H1 (cell line): ENCODE measurements around the gene AGBL1. TPM values are rescaled to one million over a fixed set of nuclear protein-coding genes. Genes with fewer than 3 reads are reported as not detected.

Source experiments
- CTCF ChIA-PET: fragments of 300-600 bp; sonication (Branson Sonifier 250); formaldehyde crosslinking; loops from one replicate; lab custom pipeline; 2021; ENCODE audit not compliant: partially characterized antibody; lab: Charles Lee
- POLR2A ChIA-PET: fragments of 300-600 bp; sonication (Branson Sonifier 250); formaldehyde crosslinking; loops from one replicate; lab custom pipeline; 2021; ENCODE audit warnings: inconsistent platforms; ENCODE audit not compliant: partially characterized antibody; lab: Charles Lee
- DNase-seq, 2 experiments: peaks; one replicate each; pipeline versions ENCODE4 v3.0.0 to v3.0.0-alpha.2; 2010 to 2022; ENCODE audit warnings: low spot score in 2 of 2, low read depth in 1 of 2, mixed read lengths in 1 of 2
- FAIRE-seq: peaks from 2 replicates; lab custom pipeline; 2011; peaks lifted over from hg19 to GRCh38; lab: Jason Lieb, UNC
- H2AFZ ChIP-seq: 2 replicates; pipeline ENCODE4 v1.8.1; 2012; ENCODE audit warnings: low read length, inconsistent platforms
- H2AK5ac ChIP-seq: 2 replicates; pipeline ENCODE4 v1.6.1; 2013; ENCODE audit warnings: low read depth, low read length
- H2BK120ac ChIP-seq: replicated peaks from 2 replicates; pipeline ENCODE3; 2013; ENCODE audit warnings: low read depth, low read length, inconsistent platforms
- H2BK12ac ChIP-seq: 2 replicates; pipeline ENCODE4 v1.6.1; 2013; ENCODE audit warnings: low read depth, low read length
- H2BK15ac ChIP-seq: 2 replicates; pipeline ENCODE4 v1.6.1; 2013; ENCODE audit warnings: low read length
- H2BK20ac ChIP-seq: 2 replicates; pipeline ENCODE4 v1.6.1; 2013; ENCODE audit warnings: low read length
- H2BK5ac ChIP-seq: 2 replicates; pipeline ENCODE4 v1.6.1; 2013; ENCODE audit warnings: low read depth, low read length
- H3K14ac ChIP-seq: 2 replicates; pipeline ENCODE4 v1.6.1; 2013; ENCODE audit warnings: inconsistent platforms; ENCODE audit not compliant: insufficient read length
- H3K18ac ChIP-seq: 2 replicates; pipeline ENCODE4 v1.6.1; 2013; ENCODE audit warnings: low read length; ENCODE audit errors: extremely low read depth
- H3K23ac ChIP-seq: 2 replicates; pipeline ENCODE4 v1.6.1; 2013; ENCODE audit warnings: inconsistent platforms; ENCODE audit not compliant: insufficient read length
- H3K23me2 ChIP-seq: 2 replicates; pipeline ENCODE4 v1.6.1; 2013; ENCODE audit warnings: low read depth, low read length
- H3K27ac ChIP-seq: 2 replicates; pipeline ENCODE4 v1.6.1; 2011; ENCODE audit warnings: low read depth, low read length, inconsistent platforms
- H3K27me3 ChIP-seq, 4 experiments: replicated peaks in 1 of 4; 1 replicate in 1 of 4; 2 replicates in 3 of 4; pipeline versions ENCODE4 v1.6.1 to v1.8.1; 2011 to 2013; ENCODE audit warnings: low read length in 3 of 4, mild to moderate bottlenecking in 3 of 4, inconsistent platforms in 2 of 4, mixed read lengths in 2 of 4, moderate library complexity in 1 of 4; ENCODE audit not compliant: control insufficient read depth in 3 of 4, insufficient read depth in 3 of 4; ENCODE audit errors: extremely low read depth in 1 of 4
- H3K36me3 ChIP-seq, 4 experiments: 2 replicates each; pipeline versions ENCODE4 v1.6.1 to v1.8.1; 2011 to 2013; ENCODE audit warnings: mild to moderate bottlenecking in 4 of 4, low read length in 3 of 4, moderate library complexity in 2 of 4, control low read depth in 1 of 4, inconsistent platforms in 1 of 4; ENCODE audit not compliant: insufficient read depth in 4 of 4, control insufficient read depth in 2 of 4
- H3K4ac ChIP-seq: replicated peaks from 2 replicates; pipeline ENCODE3; 2013; ENCODE audit warnings: low read length, low read depth, mixed read lengths, inconsistent platforms; ENCODE audit not compliant: insufficient read length
- H3K4me1 ChIP-seq, 4 experiments: replicated peaks in 1 of 4; 1 replicate in 1 of 4; 2 replicates in 3 of 4; pipeline versions ENCODE4 v1.6.1 to v1.8.1; 2011 to 2013; ENCODE audit warnings: low read length in 3 of 4, inconsistent platforms in 2 of 4, mixed read lengths in 1 of 4; ENCODE audit not compliant: insufficient read depth in 4 of 4, control insufficient read depth in 3 of 4
- H3K4me2 ChIP-seq, 2 experiments: 2 replicates each; pipeline versions ENCODE4 v1.6.1 to v1.8.1; 2011 to 2013; ENCODE audit warnings: low read depth in 2 of 2, low read length in 2 of 2, control low read depth in 1 of 2, inconsistent platforms in 1 of 2, mild to moderate bottlenecking in 1 of 2; ENCODE audit not compliant: insufficient read depth in 1 of 2
- H3K4me3 ChIP-seq, 4 experiments: fragments of 200-600, 300-600 bp in 1 of 4; sonication (generic), shearing (Covaris generic), sonication (Bioruptor Twin) in 1 of 4; 2 replicates each; pipeline versions ENCODE4 v1.5.1 to v1.8.1; 2011 to 2016; ENCODE audit warnings: low read length in 4 of 4, low read depth in 3 of 4, control low read depth in 2 of 4, inconsistent platforms in 2 of 4, mild to moderate bottlenecking in 2 of 4, mixed read lengths in 1 of 4, moderate library complexity in 1 of 4; ENCODE audit not compliant: insufficient read depth in 2 of 4; ENCODE audit errors: extremely low read depth in 1 of 4
- H3K56ac ChIP-seq: replicated peaks from 2 replicates; pipeline ENCODE3; 2013; ENCODE audit warnings: low read depth, mild to moderate bottlenecking, mixed read lengths, low read length, inconsistent platforms; ENCODE audit not compliant: insufficient read length
- H3K79me1 ChIP-seq: 2 replicates; pipeline ENCODE4 v1.6.1; 2013; ENCODE audit warnings: low read depth, low read length, control low read depth
- H3K79me2 ChIP-seq, 2 experiments: 2 replicates each; pipeline versions ENCODE4 v1.6.1 to v1.8.1; 2012 to 2013; ENCODE audit warnings: low read length in 2 of 2, mild to moderate bottlenecking in 2 of 2, inconsistent platforms in 1 of 2; ENCODE audit not compliant: insufficient read depth in 2 of 2, control insufficient read depth in 1 of 2
- H3K9ac ChIP-seq, 4 experiments: replicated peaks in 1 of 4; 1 replicate in 1 of 4; 2 replicates in 3 of 4; pipeline versions ENCODE4 v1.6.1 to v1.8.1; 2011 to 2013; ENCODE audit warnings: low read depth in 3 of 4, low read length in 3 of 4, control low read depth in 2 of 4, mild to moderate bottlenecking in 2 of 4, moderate library complexity in 2 of 4, inconsistent platforms in 1 of 4; ENCODE audit errors: extremely low read depth in 1 of 4
- H3K9me3 ChIP-seq, 2 experiments: 2 replicates each; pipeline versions ENCODE4 v1.6.1 to v1.8.1; 2012 to 2013; ENCODE audit warnings: mild to moderate bottlenecking in 2 of 2, moderate library complexity in 2 of 2, control low read depth in 1 of 2, inconsistent platforms in 1 of 2, low read depth in 1 of 2, low read length in 1 of 2, mixed read lengths in 1 of 2; ENCODE audit not compliant: insufficient read depth in 2 of 2
- H4K20me1 ChIP-seq, 2 experiments: replicated peaks in 1 of 2; 2 replicates each; pipeline versions ENCODE3 to v1.8.1; 2011 to 2013; ENCODE audit warnings: inconsistent platforms in 2 of 2, low read length in 2 of 2, mild to moderate bottlenecking in 1 of 2; ENCODE audit not compliant: insufficient read depth in 2 of 2, control insufficient read depth in 1 of 2
- H4K5ac ChIP-seq: 2 replicates; pipeline ENCODE4 v1.6.1; 2013; ENCODE audit warnings: low read length, low read depth, mixed read lengths, inconsistent platforms; ENCODE audit not compliant: insufficient read length
- H4K8ac ChIP-seq: 2 replicates; pipeline ENCODE4 v1.8.0; 2013; ENCODE audit warnings: mild to moderate bottlenecking, moderate library complexity, low read length, inconsistent platforms; ENCODE audit not compliant: insufficient read depth; ENCODE audit errors: extremely low read depth
- H4K91ac ChIP-seq: replicated peaks from 2 replicates; pipeline ENCODE3; 2013; ENCODE audit warnings: low read length, mixed read lengths, inconsistent platforms; ENCODE audit not compliant: insufficient read length
- EGR1 ChIP-seq: IDR thresholded peaks from 2 replicates; pipeline ENCODE4 v1.6.1; 2011; ENCODE audit warnings: low read depth, low read length, borderline replicate concordance
- JUND ChIP-seq: IDR thresholded peaks from 2 replicates; pipeline ENCODE4 v1.6.1; 2011; ENCODE audit warnings: mild to moderate bottlenecking, improper control_type of control experiment, low read length
- KDM5A ChIP-seq: fragments of 200-600 bp; IDR thresholded peaks from 2 replicates; pipeline ENCODE4 v1.7.1; 2012; ENCODE audit warnings: mild to moderate bottlenecking, low read length, inconsistent platforms, mixed read lengths
- POLR2AphosphoS5 ChIP-seq: IDR thresholded peaks from 2 replicates; pipeline ENCODE4 v1.6.1; 2011; ENCODE audit warnings: low read depth, low read length
- POU5F1 ChIP-seq: IDR thresholded peaks from 2 replicates; pipeline ENCODE4 v1.6.1; 2011; ENCODE audit warnings: low read depth, mild to moderate bottlenecking, low read length, moderate library complexity
- RFX5 ChIP-seq: IDR thresholded peaks from 2 replicates; pipeline ENCODE4 v1.6.1; 2011; ENCODE audit warnings: low read depth, low read length, improper control_type of control experiment, borderline replicate concordance
- RNF2 ChIP-seq: fragments of 200-900, 300-1000 bp; sonication (generic); IDR thresholded peaks from 2 replicates; pipeline ENCODE4 v1.7.1; 2016; ENCODE audit warnings: borderline replicate concordance, low read depth, mild to moderate bottlenecking, antibody characterized with exemption, low read length; ENCODE audit not compliant: poor library complexity, severe bottlenecking; ENCODE audit errors: missing control alignments
- SAP30 ChIP-seq: fragments of 300-600 bp; sonication (generic); IDR thresholded peaks from 2 replicates; pipeline ENCODE4 v1.7.1; 2012; ENCODE audit warnings: low read length, moderate library complexity, mild to moderate bottlenecking, inconsistent platforms; ENCODE audit not compliant: insufficient read depth, insufficient replicate concordance
- SP1 ChIP-seq: IDR thresholded peaks from 2 replicates; pipeline ENCODE4 v1.6.1; 2011; ENCODE audit warnings: low read depth, low read length
- WGBS, 2 experiments: shearing (Covaris generic) in 1 of 2; methylation state at CpG; one replicate each; pipeline versions ENCODE4 v1.1.6 to v1.1.7; 2013 to 2015; ENCODE audit warnings: low lambda C conversion rate in 2 of 2, mixed read lengths in 2 of 2, inconsistent platforms in 1 of 2, low coverage in 1 of 2, missing lambda C conversion rate in 1 of 2; ENCODE audit not compliant: insufficient replicate concordance in 2 of 2, insufficient coverage in 1 of 2, insufficient read length in 1 of 2; ENCODE audit errors: extremely low coverage in 1 of 2, missing lambda C conversion rate in 1 of 2; 5-methylcytosine and 5-hydroxymethylcytosine counted together
- polyA plus RNA-seq, 7 experiments: library from polyadenylated mRNA; depleted of rRNA in 3 of 7; stranded (reverse) in 5 of 7; unstranded in 2 of 7; fragments of >200 nt in 5 of 7; fragments of 200-250 nt in 2 of 7; gene quantifications; 1 replicate in 5 of 7; 2 replicates in 1 of 7; 4 replicates in 1 of 7; pipeline versions ENCODE4 v1.2.1 to v1.2.3, GENCODE V29; 2011 to 2013; ENCODE audit warnings: missing spikeins in 2 of 7, mixed read lengths in 2 of 7
- total RNA-seq: library from RNA; stranded (reverse); fragmentation: NEBNext Ultra II Directional; extraction: Animal tissue kit (Norgen Biotek cat#: 25700); gene quantifications from 2 replicates; pipeline ENCODE4 v1.2.1, GENCODE V29; 2021
- TF ChIP-seq, protein P1 (sequence below): IDR thresholded peaks from 2 replicates; pipeline ENCODE4 v1.6.1; 2011; ENCODE audit warnings: low read depth, mild to moderate bottlenecking, low read length; ENCODE audit not compliant: insufficient read depth

AGBL1 gene
- total and polyA plus RNA-seq, 2 of the 8 experiments (the other 6 are each of a cell fraction or from before 2014, with no cell fraction given), result not detected

DNA sequence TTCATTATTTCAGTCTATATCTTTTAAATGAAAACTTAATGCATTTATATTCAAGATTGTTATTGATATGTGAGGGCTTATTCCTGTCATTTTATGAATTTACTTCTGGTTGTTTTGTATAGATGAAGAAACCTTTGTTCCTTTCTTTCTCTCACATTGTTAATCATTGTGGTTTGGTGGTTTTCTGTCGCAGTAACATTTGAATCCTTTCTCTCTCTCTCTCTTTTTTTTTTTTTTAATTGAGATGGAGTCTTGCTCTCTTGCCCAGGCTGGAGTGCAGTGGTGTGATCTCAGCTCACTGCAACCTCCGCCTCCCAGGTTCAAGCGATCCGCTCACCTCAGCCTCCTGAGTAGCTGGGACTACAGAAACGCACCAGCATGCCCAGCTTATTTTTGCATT is 22.1 kb downstream of the AGBL1 start:
- Histone ChIP-seq H2BK120ac (no peak overlapping the region), H3K27me3 (no peaks in the 10 kb centered on the region), H4K91ac (no peak overlapping the region), H3K4me2 (no peak overlapping the region), H4K8ac (no peak overlapping the region), H3K79me2 (no peaks in the 10 kb centered on the region), H3K14ac (no peak overlapping the region), H4K5ac (no peak overlapping the region), H3K9me3 (no peaks in the 10 kb centered on the region), H2BK12ac (no peak overlapping the region), H2BK15ac (no peak overlapping the region), H4K20me1 (no peaks in the 10 kb centered on the region), H2AK5ac (no peak overlapping the region), H3K18ac (no peak overlapping the region), H2BK20ac (no peak overlapping the region), H3K23ac (no peak overlapping the region), H3K4me1 (no peaks in the 10 kb centered on the region), H3K4ac (no peak overlapping the region), H3K27ac (no peak overlapping the region), H2BK5ac (no peak overlapping the region), H3K79me1 (no peaks in the 10 kb centered on the region), H3K36me3 (no peaks in the 10 kb centered on the region), H3K56ac (no peak overlapping the region), H3K23me2 (no peaks in the 10 kb centered on the region), H2AFZ (no peak overlapping the region), H3K4me3 (no peak overlapping the region), H3K9ac (no peak overlapping the region)
- 91% methylated on average over 4 of the region's 5 CpGs; no CpG with 5 or more reads in 1 of the 2 experiments for WGBS, 2 experiments
- CTCF ChIA-PET, result interaction anchor here (0.7 to 1.2 kb wide), 3 partner anchors 9 to 21 kb away, joined by 3 to 4 read pairs (median 4); no protein-coding TSS in a partner anchor
- TF ChIP-seq POLR2AphosphoS5, result no peak
- TF ChIP-seq EGR1, result no peak
- TF ChIP-seq, protein P1, sequence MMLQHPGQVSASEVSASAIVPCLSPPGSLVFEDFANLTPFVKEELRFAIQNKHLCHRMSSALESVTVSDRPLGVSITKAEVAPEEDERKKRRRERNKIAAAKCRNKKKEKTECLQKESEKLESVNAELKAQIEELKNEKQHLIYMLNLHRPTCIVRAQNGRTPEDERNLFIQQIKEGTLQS, result no peak
- no peak for TF ChIP-seq RNF2
- TF ChIP-seq POU5F1, result no peak
- no peak for TF ChIP-seq RFX5
- TF ChIP-seq SAP30, result no peak
- TF ChIP-seq KDM5A, result no peak
- TF ChIP-seq JUND, result no peak
- TF ChIP-seq SP1, result no peak
- POLR2A ChIA-PET, result no interaction called here
- FAIRE-seq (no peak), DNase-seq (no peak)
